Embryonic facial prominence (tissue), 1 donor: ENCODE results near the gene CAMK1D.

Experiments used
- DNase-seq: peaks from one replicate; pipeline ENCODE4 v3.0.0-alpha.2; 2016; ENCODE audit errors: extremely low spot score

The CAMK1D gene

DNA sequence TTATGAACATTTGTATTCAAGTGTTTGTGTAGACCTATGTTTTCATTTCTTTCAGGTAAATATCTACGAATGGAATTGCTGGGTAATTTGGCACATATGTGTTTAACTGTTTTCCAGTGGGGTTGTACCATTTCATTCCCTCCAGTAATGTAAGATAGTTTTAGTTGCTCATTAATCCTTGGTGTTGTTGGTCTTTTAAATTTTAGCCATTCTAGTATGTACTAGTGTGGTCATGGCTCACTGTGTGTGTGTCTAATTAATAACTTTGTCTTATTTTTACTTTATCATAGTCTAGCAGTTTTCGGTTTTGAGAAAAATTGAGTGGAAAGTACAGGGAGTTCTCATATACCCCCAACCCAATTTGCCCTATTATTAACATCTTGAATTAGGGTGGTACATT, 278.8 kb downstream of the CAMK1D start:
- no peak for DNase-seq

DNA sequence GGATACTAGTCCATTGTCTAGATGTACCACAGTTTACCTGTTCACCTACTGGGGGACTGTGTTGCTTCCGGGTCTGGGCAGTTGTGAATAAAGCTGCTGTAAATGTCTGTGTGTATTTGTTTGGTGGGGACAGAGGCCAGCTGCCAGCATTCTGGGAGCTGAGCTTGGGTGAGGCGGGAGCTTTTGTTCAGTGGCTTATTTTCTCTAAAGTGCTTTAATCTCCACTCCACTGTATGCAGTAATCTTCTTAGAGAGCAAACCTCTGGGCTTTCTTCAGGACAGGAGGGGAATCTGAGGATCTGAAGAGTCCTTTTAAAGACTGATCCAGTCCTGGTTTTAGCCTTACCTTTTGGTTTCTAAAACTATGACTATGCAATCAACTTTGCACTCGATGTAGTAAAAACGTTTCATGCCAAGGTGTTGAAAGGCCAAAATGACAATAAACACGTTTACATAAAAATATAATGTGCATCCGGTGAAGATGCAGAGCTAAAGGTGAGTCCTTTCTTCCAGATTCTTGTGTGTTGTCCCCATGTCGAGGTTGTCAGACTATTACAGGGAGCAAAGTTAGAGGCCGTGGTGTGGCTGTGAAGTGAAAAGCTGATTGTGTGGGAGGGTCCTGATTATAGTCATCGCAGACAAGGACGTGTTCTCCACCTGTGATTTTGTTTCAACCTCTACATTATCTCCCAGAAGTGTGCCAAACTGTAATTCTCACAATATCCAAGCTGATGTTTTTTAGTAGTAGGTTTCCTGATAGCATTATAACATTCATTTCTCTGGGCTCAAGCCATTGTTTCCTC, 279.8 kb downstream of the CAMK1D start:
- no peak for DNase-seq

DNA sequence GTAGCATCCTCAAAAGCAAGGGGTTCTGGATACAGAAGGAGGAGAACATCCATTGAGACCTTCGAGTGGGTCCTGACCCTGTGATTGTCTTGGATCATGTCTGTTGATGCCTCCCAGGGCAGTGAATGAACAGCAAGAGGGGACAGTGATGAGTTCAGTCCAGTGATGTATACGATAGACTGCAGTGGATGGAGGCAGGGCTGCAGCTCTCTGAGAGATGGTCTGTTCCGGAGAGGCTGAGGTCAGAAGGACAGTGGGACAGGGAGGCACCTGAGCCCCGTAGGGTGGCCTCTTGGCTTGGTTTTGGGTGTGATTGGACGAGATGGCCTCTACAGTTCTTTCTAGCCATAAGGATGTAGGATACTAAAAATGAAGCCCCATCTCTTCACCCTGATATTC, 280.4 kb downstream of the CAMK1D start:
- no peak for DNase-seq

DNA sequence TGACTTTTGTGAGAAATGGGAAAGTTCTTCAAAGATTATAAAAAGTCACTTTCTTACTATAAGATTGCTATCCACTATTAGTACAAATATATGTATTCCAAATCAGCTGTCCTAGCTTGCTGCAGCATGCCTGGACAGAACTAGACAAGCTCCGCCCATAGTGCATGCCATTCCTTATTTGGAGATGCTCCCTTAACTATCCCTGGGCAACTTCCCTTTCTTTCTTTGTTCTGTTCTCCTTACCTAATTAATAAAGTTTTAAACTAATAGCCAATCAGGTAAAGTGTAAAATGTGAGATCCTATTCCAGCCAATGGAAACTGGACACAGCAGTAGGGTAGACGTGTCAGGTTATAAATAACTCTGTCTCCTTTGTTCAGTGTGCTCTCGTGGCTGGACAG, 281.9 kb downstream of the CAMK1D start:
- DNase-seq: no peak

DNA sequence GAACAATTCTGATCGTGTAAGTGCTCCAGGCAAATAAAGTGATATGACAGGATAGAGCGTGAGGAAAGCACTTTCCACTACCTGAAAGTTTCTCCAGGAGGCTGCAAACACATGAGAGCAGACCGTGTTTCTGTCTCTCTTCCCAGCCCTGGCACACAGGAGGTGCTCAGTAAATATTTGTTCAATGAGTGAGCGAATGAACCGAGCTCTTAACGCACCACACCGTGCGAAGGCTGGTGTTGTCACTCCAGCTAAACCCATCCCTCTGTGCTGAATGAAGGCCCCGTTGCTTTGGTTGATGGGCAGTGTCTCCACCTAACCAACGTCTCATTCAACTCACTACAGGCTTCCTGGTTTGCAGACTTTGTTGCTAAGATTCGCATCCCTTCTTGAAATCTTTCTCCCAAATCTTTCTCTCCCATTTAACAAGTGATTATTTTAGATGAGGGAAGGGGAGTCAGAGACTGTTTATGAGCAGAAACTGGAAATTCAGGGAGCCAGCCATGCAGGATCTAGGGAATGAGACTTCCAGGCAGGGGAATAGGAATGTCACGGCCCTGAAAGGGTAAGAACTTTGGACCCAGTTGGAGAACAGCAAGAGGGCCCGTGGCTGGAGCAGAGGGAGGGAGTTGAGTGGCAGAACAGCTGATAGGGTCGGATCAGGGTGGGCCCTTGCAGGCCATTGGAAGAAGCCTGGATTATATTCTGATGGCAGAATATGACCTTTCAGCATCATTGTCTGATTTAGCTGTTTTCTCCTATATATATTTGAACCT, 282.6 kb downstream of the CAMK1D start:
- no peak for DNase-seq

DNA sequence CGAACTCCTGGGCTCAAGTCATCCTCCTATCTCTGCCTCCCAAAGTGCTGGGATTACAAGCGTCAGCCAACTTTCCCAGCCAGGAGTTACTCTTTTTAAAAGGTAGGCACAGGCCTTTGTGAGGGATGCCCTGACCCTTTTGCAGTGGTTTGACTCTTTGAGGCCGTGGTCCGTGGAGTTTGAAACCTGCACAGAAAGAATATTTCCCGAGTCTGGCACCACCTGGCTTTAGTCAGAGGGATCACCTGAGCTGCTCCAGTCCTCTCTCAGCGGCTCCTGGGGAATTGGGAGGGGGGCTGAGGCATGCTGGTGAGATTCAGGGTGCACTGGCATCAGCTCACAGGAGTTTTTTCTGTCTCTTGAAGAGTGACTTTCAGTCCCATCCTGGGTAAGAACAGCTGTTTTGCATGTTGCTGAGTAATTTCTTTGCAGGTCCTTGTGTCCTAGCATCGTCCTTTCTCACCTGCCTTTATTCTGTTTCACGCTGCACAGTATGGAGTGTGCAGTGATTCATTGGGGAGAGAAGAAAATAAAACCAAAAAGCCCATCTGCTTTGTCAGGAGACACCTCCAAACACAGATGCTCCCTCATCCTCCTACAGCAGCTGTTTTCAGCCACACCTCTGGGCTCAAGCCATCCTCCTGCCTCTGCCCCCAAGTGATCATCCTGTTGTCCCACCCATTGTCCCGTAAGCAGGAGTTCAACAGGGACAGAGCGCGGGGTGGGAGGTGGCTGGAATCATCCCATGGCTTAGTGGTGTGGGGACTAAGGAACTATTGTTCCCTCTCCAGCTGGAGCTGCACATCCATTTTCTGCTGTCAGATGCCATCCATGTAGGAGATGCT, 284.7 kb downstream of the CAMK1D start:
- DNase-seq: no peak

DNA sequence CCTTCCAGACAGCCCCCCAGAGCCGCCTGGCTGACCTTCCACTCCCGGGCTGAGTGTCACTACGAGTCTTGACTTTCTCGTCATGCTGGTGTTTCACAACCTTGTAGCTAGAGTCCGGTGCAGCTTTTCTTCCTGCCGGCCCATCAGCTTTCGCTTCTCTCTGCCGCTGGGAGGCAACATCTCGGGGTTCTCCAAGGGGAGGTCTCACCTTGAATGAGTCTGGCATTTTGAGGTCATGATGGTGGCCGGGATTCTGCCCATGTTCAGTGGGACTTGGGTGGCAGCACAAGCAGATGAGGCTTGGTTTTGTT, 285.2 kb downstream of the CAMK1D start:
- no peak for DNase-seq

DNA sequence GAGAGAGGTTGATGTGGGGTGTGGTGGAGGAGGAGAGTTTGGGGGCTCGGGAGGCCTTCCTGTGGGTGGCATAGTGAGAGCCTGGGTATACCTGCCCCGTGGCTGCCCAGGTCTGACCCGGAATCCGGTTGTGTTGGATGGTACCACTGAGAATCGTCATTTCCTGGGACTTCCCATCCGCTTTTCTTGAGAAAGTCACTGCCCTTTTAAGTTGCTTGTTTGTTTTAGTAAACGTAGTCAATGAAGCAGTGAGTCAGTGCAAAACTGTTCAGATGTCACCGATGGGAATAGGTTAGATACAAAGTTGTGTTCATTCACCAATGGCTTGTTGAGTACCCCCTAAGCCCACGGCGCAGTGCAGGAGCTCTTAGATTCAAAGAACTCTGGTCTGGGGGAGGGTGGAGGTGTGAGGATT, 285.8 kb downstream of the CAMK1D start:
- no peak for DNase-seq

DNA sequence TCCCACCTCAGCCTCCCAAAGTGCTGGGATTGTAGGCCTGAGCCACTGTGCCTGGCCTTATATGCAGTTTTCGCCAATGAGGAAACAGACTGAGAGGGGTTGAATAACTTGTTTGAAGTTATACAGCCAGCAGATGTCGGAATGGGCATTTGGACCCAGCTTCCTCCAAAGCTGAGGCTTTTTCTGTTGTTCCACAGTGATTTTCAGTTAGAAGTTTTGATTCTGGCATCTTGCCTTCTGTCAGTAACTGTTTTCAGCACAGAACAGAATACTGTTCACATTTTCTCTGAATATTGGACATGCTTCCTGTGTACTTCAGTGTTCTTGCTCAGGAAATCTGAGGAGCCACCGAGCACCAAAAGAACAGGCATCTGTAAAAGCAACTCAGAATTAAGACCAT, 287.2 kb downstream of the CAMK1D start:
- DNase-seq: no peak

DNA sequence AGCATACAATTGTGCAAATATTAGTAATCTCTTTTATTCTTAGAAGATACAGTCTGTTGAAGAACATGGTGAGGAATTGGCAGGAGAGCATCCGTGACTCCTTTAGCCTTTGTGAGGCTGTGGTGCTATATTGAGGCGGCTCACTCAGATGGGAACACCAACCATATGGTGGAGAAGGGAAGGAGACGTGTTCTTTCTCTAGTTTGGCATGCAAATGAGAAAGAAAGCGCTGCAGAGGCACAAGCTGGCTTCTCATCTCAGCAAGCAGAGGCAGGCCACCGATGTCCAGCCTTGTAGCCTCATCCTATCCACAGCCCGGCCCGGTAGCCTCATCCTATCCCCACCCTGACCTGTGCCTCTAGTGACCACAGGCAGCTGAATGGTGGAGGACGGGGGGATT, 288.3 kb downstream of the CAMK1D start:
- DNase-seq: no peak

DNA sequence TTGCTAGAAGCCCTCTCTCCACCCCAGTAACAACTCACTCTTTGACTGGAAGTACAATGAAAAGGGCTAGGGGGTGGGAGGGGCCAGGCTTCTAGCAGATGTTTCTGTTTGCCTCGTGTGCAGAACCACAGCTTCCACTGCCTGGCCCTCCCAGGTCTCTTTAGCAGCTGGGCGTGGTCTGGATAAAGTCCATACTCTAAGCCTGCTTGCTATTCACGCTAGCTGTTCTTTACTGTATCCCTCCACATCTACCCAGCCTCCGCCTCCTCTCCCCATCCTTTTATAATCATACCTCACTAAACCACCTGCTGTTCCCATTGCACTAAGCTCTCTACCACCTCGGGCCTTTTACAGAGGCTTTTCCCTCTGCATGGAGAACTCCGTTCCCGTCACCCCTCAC, 288.8 kb downstream of the CAMK1D start:
- DNase-seq: no peak

DNA sequence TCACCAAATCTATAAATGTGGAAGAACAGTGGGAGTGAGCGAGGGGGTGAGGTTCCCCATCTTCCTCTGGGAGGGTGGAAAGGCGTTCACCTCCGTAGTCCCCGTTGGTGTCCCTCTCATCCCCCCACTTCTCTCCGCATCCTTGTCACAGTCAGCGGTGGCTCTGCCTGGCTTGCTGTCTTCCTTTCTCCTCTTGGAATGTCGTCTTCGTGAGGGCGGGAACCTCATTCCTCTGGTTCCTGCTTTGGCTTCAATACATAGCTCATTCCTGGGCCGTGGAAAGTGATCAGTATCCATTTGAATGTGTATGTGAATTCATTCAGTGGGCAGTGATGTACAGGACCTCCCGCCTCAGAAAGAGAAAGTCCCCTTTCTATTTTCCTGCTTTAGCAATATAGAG, 289.4 kb downstream of the CAMK1D start:
- no peak for DNase-seq

DNA sequence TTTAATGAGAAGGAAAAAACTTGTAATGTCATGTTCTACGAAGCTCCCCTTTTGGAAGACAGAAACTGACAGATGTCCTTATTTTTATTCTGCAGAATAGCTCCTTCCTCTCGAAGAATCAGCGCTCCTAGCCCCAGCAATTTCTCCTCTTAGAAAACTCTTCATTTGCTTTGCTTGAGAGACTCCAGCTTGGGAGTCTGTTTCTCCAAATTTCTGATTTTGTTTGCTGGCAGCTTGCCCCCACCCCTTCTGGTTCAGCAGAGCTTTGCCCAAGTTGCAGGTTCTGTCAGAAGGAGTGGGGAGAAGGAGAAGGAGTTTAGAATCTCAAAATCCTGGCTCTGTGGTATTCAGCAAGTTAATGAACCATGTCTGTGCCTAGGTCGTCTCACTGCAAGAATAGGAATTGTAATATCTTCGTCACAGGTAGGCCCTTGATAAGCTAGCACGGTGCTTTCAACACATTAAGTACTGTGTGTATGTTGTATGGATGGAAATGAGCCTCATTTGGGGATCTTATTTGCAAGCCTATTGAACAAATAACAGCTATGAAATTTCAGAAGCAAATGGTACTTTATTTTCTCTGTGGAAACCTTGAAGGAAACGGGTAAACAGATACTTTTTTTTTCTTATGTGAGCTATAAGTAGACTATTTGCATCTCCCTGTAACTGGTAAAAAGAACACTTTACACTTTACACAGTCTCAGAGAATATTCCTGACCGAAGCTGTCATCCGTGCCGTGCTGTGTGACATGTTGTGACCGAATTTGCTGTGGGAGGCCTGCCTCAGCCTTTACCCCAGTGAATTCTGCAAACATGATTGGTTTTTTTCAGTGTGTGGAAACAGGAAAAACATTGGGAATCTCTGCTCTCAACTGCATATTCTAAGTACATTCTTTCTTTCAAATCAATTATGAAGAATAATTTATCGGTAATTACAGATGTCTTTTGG, 290.9 kb downstream of the CAMK1D start:
- no peak for DNase-seq

DNA sequence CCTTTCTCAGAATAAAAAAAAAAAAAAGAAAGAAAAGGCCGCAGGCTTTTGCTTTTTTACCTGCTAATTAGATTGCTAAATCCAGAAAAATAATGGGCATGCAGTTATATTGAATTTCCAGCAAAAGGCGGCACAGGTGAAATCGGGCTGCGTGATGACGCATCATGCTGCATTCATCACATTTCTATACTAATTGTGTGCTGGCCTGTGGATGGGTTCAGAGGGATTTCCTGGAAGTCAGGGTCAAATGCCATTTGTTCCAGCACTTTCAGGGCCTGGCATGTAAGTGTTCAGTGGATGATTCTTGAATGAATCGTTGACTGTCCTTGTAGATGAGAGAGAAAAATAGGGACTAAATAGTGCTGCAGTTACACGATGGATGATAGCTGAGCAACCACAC, 292.7 kb downstream of the CAMK1D start:
- DNase-seq: no peak

DNA sequence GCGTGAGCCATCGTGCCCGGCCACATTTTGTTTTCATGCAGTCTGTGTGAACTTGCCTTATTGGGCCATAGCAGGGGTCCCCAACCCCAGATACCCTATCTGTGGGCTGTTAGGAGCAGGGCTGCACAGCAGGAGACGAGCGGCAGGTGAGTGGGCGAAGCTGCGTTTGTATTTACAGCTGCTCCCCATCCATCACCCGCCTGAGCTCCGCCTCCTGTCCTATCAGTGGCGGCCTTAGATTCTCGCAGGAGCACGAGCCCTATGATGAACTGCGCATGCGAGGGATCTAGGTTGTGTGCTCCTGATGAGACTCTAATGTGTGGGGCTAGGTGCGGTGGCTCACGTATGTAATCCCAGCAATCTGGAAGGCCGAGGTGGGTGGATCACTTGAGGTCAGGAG, 293.9 kb downstream of the CAMK1D start:
- DNase-seq: no peak

DNA sequence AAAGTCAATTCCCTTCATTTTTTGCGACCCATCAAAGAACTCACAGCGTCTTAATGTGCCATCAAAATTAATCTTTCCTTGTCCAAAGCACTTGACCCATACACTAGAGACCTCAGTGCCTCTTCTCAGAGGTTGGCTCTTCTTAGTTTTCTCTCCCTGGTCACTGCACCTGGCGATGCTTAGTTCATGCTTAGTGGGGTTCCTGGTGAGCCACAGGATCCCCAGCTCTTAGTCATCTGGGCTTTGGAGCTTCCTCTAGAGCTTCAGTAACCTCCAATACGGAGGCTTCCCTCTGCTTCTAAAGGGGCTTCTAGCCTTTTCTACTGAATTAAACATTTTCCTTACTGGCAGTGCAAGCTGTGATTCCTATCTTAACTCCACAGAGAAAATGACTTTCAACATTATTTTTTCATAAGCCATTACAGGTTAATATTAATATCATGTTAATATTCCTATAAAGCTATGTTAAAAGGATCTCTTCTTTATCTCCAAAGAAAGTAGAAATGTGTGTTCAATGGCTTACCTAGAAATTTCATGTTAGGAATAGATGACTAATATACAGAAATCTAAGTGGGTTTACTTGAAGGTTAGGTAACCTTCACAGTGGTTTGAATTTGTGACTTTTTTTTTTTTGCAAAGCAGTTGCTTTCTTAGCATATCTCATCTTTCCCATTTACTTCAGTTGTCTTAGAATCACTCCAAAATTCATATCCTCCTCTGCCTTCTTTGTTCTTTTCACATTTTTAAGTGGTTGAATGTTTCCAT, 295.2 kb downstream of the CAMK1D start:
- no peak for DNase-seq

DNA sequence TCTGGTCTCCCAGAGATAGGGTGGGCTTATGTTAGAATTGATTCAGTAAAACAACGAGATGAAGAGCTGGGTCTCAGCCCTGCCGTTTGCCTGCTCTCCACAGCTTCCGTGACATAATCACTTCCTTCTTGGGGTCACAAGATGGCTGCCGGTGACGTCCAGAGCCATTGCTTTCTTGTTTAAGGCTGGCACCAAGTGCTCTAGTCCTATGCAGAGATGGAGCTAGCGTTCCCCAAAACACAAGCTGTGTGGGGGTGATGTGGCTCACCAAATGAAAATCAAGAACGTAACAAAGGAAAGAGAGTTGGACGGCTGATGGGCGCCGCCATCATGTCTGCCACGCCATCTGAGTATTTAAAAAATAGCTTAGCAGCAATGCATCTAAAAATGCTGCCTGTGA, 296.1 kb downstream of the CAMK1D start:
- DNase-seq: no peak

DNA sequence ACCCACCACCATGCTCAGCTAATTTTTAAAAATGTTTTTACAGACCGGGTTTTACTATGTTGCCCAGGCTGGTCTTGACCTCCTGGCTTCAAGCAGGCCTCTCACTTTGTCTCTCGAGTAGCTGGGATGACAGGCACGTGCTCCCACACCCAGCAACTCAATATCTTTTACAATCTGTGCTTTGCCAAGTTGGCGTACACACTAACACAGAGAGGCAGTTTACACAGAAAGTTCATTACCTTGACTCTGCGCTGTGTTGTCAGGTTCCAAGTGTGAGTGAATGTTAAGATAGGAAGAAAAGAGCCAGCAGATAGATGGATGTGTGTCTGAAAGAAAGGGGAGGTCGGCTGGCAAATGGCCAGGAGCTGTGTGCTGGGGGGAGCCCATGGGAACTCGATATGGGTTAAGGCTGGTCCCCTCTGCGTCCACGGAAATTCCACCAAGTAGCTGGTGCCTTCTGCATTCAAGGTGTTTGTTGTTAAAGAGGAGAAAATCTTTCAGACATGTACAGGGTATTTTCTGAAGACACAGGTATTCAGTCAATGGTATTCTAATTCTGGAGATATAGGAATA, 299.8 kb downstream of the CAMK1D start:
- no peak for DNase-seq

DNA sequence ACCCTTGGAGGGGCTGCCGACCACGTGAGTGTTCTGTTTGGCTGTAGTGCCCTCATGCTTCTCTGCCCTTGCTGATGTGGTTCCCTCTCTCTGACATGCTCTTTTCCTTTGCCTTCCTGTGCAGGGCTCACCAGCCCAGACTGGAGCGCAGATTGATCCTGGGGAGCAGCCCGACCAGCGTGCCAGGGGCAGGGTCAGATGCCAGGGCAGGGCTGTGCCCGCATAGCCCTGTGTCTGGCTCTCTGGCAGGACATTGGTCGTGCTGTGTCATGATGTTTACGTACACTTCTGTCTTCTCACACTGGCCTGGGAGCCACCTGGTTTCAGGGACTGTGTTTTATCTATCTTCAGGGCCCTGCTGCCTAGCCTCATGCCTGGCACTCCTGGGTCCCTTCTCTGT, 300.8 kb downstream of the CAMK1D start:
- DNase-seq: no peak

DNA sequence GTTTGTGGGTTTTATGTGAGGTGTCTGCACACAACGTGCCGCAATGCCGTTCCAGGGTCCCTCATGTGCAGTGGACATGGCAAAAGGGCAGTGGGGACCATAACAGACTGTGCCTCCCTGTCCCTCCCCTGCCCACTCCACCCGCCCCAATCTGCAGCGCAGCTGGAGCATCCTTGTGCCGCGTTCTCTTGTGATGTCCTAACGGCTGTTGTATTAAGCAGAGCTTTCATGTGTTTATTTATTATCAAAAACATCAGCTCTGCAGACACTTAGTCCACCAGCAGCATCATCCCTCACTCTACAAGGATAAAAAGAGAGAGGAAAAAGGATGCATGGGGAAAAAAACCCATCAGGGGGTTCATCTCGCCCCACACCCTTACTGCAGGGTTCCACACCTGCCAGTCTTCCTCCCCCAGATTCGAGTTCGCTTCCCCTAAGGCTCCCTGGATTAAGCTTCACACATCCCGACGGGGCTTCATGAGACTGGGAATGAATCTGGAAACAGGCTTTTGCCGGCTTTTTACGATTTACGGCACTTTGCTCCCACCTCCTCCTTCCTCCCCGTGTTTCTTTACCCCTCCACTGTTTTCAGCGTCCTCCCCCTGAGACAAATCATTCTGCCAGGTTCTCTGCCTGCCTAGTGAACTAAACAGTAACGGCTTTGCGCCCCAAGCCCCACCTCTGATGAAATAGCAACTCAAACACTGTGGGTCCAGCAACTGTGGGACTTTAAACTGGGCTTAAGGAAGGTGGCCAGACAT, 301.4 kb downstream of the CAMK1D start:
- DNase-seq: no peak
